Ectodermal cell (in vitro differentiated cells): Measurements from ENCODE around the gene EEPD1.
A peak's percentile ranks its signal among the peaks of the same experiment; 100 is the strongest.

Experiments used
- H3K27ac ChIP-seq: 2 replicates; pipeline ENCODE4 v1.7.0; 2013; ENCODE audit warnings: mild to moderate bottlenecking, low read depth, low read length; ENCODE audit not compliant: insufficient read depth, poor library complexity, severe bottlenecking
- H3K27me3 ChIP-seq: 2 replicates; pipeline ENCODE4 v1.7.0; 2013; ENCODE audit warnings: mild to moderate bottlenecking, low read length; ENCODE audit not compliant: insufficient read depth, control insufficient read depth, poor library complexity, severe bottlenecking
- H3K36me3 ChIP-seq: one replicate; pipeline ENCODE4 v1.7.0; 2013; ENCODE audit warnings: low read length; ENCODE audit not compliant: control insufficient read depth, insufficient read depth
- H3K4me1 ChIP-seq: one replicate; pipeline ENCODE4 v1.7.0; 2013; ENCODE audit warnings: low read length; ENCODE audit not compliant: control insufficient read depth, insufficient read depth
- H3K4me3 ChIP-seq: 2 replicates; pipeline ENCODE4 v1.7.0; 2013; ENCODE audit warnings: low read depth, low read length, control low read depth; ENCODE audit not compliant: insufficient read depth
- H3K9me3 ChIP-seq: 2 replicates; pipeline ENCODE4 v1.7.0; 2013; ENCODE audit warnings: mild to moderate bottlenecking, low read length, moderate library complexity; ENCODE audit not compliant: control insufficient read depth
- WGBS, 2 experiments: methylation state at CpG; one replicate each; pipeline ENCODE4 v1.1.7; 2013; ENCODE audit warnings: missing lambda C conversion rate in 2 of 2; 5-methylcytosine and 5-hydroxymethylcytosine counted together

EEPD1 gene

GRCh38 chr7:36279200-36279925, 126.3 kb downstream of the EEPD1 start:
- Histone ChIP-seq H3K27me3 (no peaks in the 10 kb centered on the region), H3K4me3 (no peak overlapping the region), H3K36me3 (no peaks in the 10 kb centered on the region), H3K9me3 (no peaks in the 10 kb centered on the region), H3K4me1 (peaks cover 38% of the 10 kb centered on the region), H3K27ac (no peak overlapping the region)
- 81 to 82% methylated on average over 9 of the region's 9 CpGs for WGBS, 2 experiments

GRCh38 chr7:36279926-36280315, 126.9 kb downstream of the EEPD1 start:
- no peaks in the 10 kb centered on the region for H3K9me3 ChIP-seq
- no peaks in the 10 kb centered on the region for H3K27me3 ChIP-seq
- H3K4me3 ChIP-seq = no peak overlapping the region
- H3K36me3 ChIP-seq = no peaks in the 10 kb centered on the region
- H3K27ac ChIP-seq = no peak overlapping the region
- WGBS, 2 experiments = 82 to 84% methylated on average over 9 of the region's 9 CpGs
- H3K4me1 ChIP-seq = peaks cover 38% of the 10 kb centered on the region

GRCh38 chr7:36280840-36281812, 128.1 kb downstream of the EEPD1 start:
- 6% methylated on average over 16 to 18 of the region's 18 CpGs for WGBS, 2 experiments

GRCh38 chr7:36281945-36282717, 129.1 kb downstream of the EEPD1 start:
- Histone ChIP-seq H3K4me3 (no peak overlapping the region), H3K27me3 (no peaks in the 10 kb centered on the region), H3K36me3 (no peaks in the 10 kb centered on the region), H3K4me1 (peaks cover 38% of the 10 kb centered on the region), H3K27ac (no peak overlapping the region), H3K9me3 (no peaks in the 10 kb centered on the region)
- 82 to 84% methylated on average over 10 of the region's 10 CpGs for WGBS, 2 experiments

More at GRCh38 chr7:36280840-36281812, 128.1 kb downstream of the EEPD1 start:
- H3K4me1 ChIP-seq = peaks cover 38% of the 10 kb centered on the region
- H3K36me3 ChIP-seq = no peaks in the 10 kb centered on the region
- peak overlapping the region; percentile 53 for H3K27ac ChIP-seq
- no peak overlapping the region for H3K4me3 ChIP-seq
- H3K27me3 ChIP-seq = no peaks in the 10 kb centered on the region
- H3K9me3 ChIP-seq = no peaks in the 10 kb centered on the region

- no peaks in the 10 kb centered on the region for H3K27me3 ChIP-seq
- H3K27ac ChIP-seq = no peak overlapping the region
- 78 to 83% methylated on average over 9 of the region's 9 CpGs for WGBS, 2 experiments
- no peaks in the 10 kb centered on the region for H3K9me3 ChIP-seq
- no peak overlapping the region for H3K4me3 ChIP-seq
- peaks cover 35% of the 10 kb centered on the region for H3K4me1 ChIP-seq
- H3K36me3 ChIP-seq = no peaks in the 10 kb centered on the region
Measured at GRCh38 chr7:36283181-36283580, 130.1 kb downstream of the EEPD1 start.

GRCh38 chr7:36283711-36284130, 130.7 kb downstream of the EEPD1 start:
- WGBS, 2 experiments = 85% methylated on average over 7 of the region's 7 CpGs
- Histone ChIP-seq H3K4me1 (peaks cover 29% of the 10 kb centered on the region), H3K9me3 (no peaks in the 10 kb centered on the region), H3K27me3 (no peaks in the 10 kb centered on the region), H3K4me3 (no peak overlapping the region), H3K36me3 (no peaks in the 10 kb centered on the region), H3K27ac (no peak overlapping the region)

GRCh38 chr7:36284456-36285090, 131.5 kb downstream of the EEPD1 start:
- no peak overlapping the region for H3K4me3 ChIP-seq
- 88 to 90% methylated on average over 19 of the region's 19 CpGs for WGBS, 2 experiments
- no peaks in the 10 kb centered on the region for H3K27me3 ChIP-seq
- H3K4me1 ChIP-seq = peaks cover 21% of the 10 kb centered on the region
- H3K36me3 ChIP-seq = no peaks in the 10 kb centered on the region
- H3K27ac ChIP-seq = no peak overlapping the region
- H3K9me3 ChIP-seq = no peaks in the 10 kb centered on the region

GRCh38 chr7:36285276-36285675, 132.2 kb downstream of the EEPD1 start:
- Histone ChIP-seq H3K4me1 (peaks cover 14% of the 10 kb centered on the region), H3K4me3 (no peak overlapping the region), H3K36me3 (no peaks in the 10 kb centered on the region), H3K9me3 (no peaks in the 10 kb centered on the region), H3K27ac (no peak overlapping the region), H3K27me3 (no peaks in the 10 kb centered on the region)
- WGBS, 2 experiments = 85 to 93% methylated on average over 9 of the region's 9 CpGs

- Histone ChIP-seq H3K4me3 (no peak overlapping the region), H3K27me3 (no peaks in the 10 kb centered on the region), H3K27ac (no peak overlapping the region), H3K4me1 (peaks cover 5% of the 10 kb centered on the region), H3K36me3 (no peaks in the 10 kb centered on the region), H3K9me3 (no peaks in the 10 kb centered on the region)
- WGBS, 2 experiments = 92 to 94% methylated on average over 2 of the region's 2 CpGs
Measured at GRCh38 chr7:36286226-36286625, 133.2 kb downstream of the EEPD1 start.
